T-cell (primary cell): ENCODE measurements around the gene TBC1D14. TPM values are rescaled to one million over a fixed set of nuclear protein-coding genes. Genes with fewer than 3 reads are reported as not detected.

Experiments used
- ATAC-seq, 4 experiments: fragments of 200-7000 bp in 3 of 4; fragments of 150-1000 bp in 1 of 4; cut with Tn5 transposase; replicated peaks in 1 of 4; 1 replicate in 3 of 4; 2 replicates in 1 of 4; pipeline ENCODE4 v1.10.0; 2021; ENCODE audit warnings: moderate library complexity in 3 of 4, mild to moderate bottlenecking in 2 of 4, moderate number of reproducible peaks in 1 of 4
- CTCF ChIA-PET, 2 donors: fragments of 300-600 bp; sonication (Branson Sonifier 250); formaldehyde crosslinking; loops; one replicate each; lab custom pipeline; 2022; ENCODE audit warnings: antibody characterized with exemption in 2 of 2; lab: Charles Lee
- POLR2A ChIA-PET, 2 donors: fragments of 300-600 bp; sonication (Branson Sonifier 250); formaldehyde crosslinking; loops; one replicate each; lab custom pipeline; 2022; ENCODE audit warnings: antibody characterized with exemption in 2 of 2; lab: Charles Lee
- DNase-seq, 35 experiments: peaks; one replicate each; pipeline versions ENCODE4 v3.0.0 to v3.0.0-alpha.2; 2013 to 2023
- H3K27ac ChIP-seq: one replicate; pipeline ENCODE4 v1.5.1; 2013; ENCODE audit warnings: low read length
- H3K27me3 ChIP-seq, 2 experiments: replicated peaks in 1 of 2; 1 replicate in 1 of 2; 2 replicates in 1 of 2; pipeline versions ENCODE4 v1.6.1 to v1.7.0; 2013; ENCODE audit warnings: low read length in 1 of 2, mixed read lengths in 1 of 2; ENCODE audit not compliant: control insufficient read depth in 2 of 2, insufficient read depth in 2 of 2; ENCODE audit errors: extremely low read depth in 1 of 2
- H3K36me3 ChIP-seq, 2 donors: 1 replicate in 1 of 2; 2 replicates in 1 of 2; pipeline versions ENCODE4 v1.6.1 to v1.7.0; 2013; ENCODE audit warnings: low read length in 1 of 2; ENCODE audit not compliant: control insufficient read depth in 2 of 2, insufficient read depth in 1 of 2; ENCODE audit errors: extremely low read depth in 1 of 2
- H3K4me1 ChIP-seq, 2 experiments: 1 replicate in 1 of 2; 2 replicates in 1 of 2; pipeline versions ENCODE4 v1.6.1 to v1.7.0; 2013; ENCODE audit warnings: low read length in 2 of 2, mixed read lengths in 1 of 2; ENCODE audit not compliant: insufficient read depth in 2 of 2, control insufficient read depth in 1 of 2; ENCODE audit errors: extremely low read depth in 1 of 2
- H3K4me3 ChIP-seq, 2 donors: 1 replicate in 1 of 2; 2 replicates in 1 of 2; pipeline versions ENCODE4 v1.5.1 to v1.7.0; 2013; ENCODE audit warnings: mild to moderate bottlenecking in 2 of 2, low read length in 1 of 2, moderate library complexity in 1 of 2; ENCODE audit not compliant: control insufficient read depth in 1 of 2; ENCODE audit errors: extremely low read depth in 1 of 2
- H3K9me3 ChIP-seq: 2 replicates; pipeline ENCODE4 v1.7.0; 2013
- H3K27ac Mint-ChIP-seq, 2 donors: one replicate each; pipeline ENCODE4 v1.8.0; 2020 to 2021; ENCODE audit warnings: mild to moderate bottlenecking in 2 of 2, mixed read lengths in 2 of 2
- H3K27me3 Mint-ChIP-seq, 2 donors: one replicate each; pipeline ENCODE4 v1.8.0; 2021 to 2022; ENCODE audit warnings: mixed read lengths in 2 of 2
- H3K36me3 Mint-ChIP-seq: one replicate; pipeline ENCODE4 v1.8.0; 2021; ENCODE audit warnings: mixed read lengths
- H3K4me1 Mint-ChIP-seq, 3 donors: one replicate each; pipeline ENCODE4 v1.8.0; 2020 to 2022; ENCODE audit warnings: mixed read lengths in 3 of 3, mild to moderate bottlenecking in 1 of 3
- H3K4me3 Mint-ChIP-seq, 3 donors: one replicate each; pipeline ENCODE4 v1.8.0; 2020 to 2022; ENCODE audit warnings: mild to moderate bottlenecking in 3 of 3, mixed read lengths in 3 of 3, moderate library complexity in 3 of 3
- H3K9me3 Mint-ChIP-seq, 3 donors: one replicate each; pipeline ENCODE4 v1.8.0; 2020 to 2022; ENCODE audit warnings: mixed read lengths in 3 of 3
- WGBS: methylation state at CpG from one replicate; pipeline ENCODE4 v1.1.5; 2013; ENCODE audit warnings: missing lambda C conversion rate; ENCODE audit not compliant: insufficient coverage; 5-methylcytosine and 5-hydroxymethylcytosine counted together
- total RNA-seq, 35 experiments: library from RNA in 6 of 35; stranded (reverse) in 6 of 35; fragments of 120-200 nt in 1 of 35; gene quantifications; one replicate each; pipeline versions ENCODE4 v1.2.1 to v1.2.4 and lab custom pipeline; 2013 to 2026

Gene TBC1D14
- total RNA-seq, 5 donors from 2014 or later (not counting 1 experiment from before 2014, with no cell fraction given), result 44.2 to 73.8 (median 62.3) TPM

DNA sequence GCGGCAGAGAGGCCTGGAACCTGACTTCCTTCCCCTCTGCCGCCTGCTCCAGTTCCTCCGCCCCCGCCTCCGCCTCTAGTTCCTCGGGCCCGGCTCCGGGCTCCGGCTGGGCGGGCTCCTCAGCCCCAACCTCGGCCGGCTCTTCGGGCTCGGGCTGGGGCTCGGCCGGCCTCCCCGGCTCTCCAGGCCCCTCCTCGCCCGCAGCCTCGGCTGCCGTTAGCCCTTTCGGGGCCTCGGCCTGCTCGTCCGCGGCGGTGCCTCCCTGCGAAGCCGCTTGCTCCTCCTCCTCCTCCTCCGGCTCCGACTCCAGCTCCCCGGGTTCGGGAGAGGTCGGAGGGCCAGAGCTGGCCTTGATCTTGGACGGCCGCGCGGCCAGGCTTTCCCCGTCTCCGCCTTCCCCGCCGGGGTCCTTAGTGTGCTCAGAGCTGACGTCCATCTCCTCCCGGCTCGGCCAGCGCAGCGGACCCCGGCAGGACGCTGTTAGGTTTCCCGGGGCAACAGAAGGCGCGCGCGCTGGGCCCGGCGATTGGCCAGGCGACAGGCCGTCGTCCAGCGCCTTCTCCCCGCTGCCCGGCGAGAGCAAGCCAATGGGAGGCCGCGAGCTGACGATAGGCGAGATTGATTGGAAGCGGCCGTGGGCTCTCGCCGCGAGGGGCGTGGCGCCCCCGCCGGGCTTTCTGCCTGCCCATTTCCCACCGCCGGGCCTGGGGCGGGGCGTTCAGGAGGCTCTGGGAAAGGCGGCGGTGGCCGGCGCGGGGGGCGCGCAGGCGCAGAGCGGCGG lies 133.1 kb downstream of the TBC1D14 start:
- Histone ChIP-seq H3K9me3 (no peaks in the 10 kb centered on the region), H3K4me3 (peak overlapping the region; percentile 70 to 81), H3K27ac (peak overlapping the region; percentile 24), H3K27me3 (no peaks in the 10 kb centered on the region), H3K36me3 (peaks cover 0 to 6% of the 10 kb centered on the region in 2 donors), H3K4me1 (peaks cover 16 to 52% of the 10 kb centered on the region in 2 experiments)
- Mint-ChIP-seq H3K27ac (peak overlapping the region; percentile 80 to 85), H3K4me3 (peak overlapping the region; percentile 88 to 92 (median 91)), H3K4me1 (peaks cover 47 to 53% (median 51%) of the 10 kb centered on the region in 3 donors), H3K9me3 (no peaks in the 10 kb centered on the region), H3K27me3 (no peaks in the 10 kb centered on the region), H3K36me3 (peaks cover 6% of the 10 kb centered on the region)
- peak; percentile 79 to 82 (median 81) for ATAC-seq
- WGBS, result under 1% methylated on average over 90 of the region's 90 CpGs
- DNase-seq, result peak; percentile 66 to 93 (median 78)
- CTCF ChIA-PET, result interaction anchor here (0.6 to 4.4 kb wide), 6 partner anchors 26 to 368 kb away, joined by 3 to 69 read pairs (median 5); partner anchors contain the start of gene GRPEL1 (in 1 of the 2)
- POLR2A ChIA-PET, result interaction anchor here (0.6 to 2.6 kb wide), 6 partner anchors 24 to 242 kb away, joined by 3 to 10 read pairs (median 4); partner anchors contain the start of gene GRPEL1 (in 1 of the 2)

DNA sequence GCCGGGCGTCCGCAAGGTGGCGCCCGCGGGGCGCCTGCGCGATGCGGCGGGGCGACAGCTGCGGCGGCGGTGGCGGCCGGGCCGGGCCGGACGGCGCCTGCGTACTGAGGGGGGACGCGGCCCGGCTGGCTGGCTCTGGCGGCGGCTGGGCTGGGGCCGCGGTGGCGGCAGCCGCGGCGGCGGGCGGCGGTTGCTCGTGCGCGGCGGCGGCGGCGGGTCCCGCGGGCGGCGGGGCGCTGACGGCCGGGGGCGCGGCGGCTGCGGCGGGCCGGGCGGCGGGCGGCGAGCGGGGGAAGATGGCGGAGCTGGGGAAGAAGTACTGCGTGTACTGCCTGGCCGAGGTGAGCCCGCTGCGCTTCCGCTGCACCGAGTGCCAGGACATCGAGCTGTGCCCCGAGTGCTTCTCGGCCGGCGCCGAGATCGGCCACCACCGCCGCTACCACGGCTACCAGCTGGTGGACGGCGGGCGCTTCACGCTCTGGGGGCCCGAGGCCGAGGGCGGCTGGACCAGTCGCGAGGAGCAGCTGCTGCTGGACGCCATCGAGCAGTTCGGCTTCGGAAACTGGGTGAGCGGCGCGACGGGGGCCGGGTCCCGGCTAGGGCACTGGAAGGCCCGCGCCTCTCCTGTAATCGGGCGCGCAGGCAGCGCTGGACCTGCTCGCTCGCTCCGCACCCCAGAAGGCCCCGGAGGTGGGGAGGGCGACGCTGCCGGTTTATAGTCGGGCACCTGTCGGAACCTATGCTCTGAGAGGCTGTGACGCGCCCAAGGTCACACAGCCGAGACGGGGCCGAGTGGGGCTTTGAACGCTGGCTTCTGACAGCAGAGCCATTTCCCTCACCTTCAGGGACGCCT lies 133.9 kb downstream of the TBC1D14 start, which contains the start of gene TADA2B:
TADA2B (plus strand) TSS at position 89 of the 853 bp plus-strand sequence; CDS start at position 297, 208 bp downstream.
- Mint-ChIP-seq H3K4me1 (peaks cover 48 to 52% (median 51%) of the 10 kb centered on the region in 3 donors), H3K27me3 (no peaks in the 10 kb centered on the region), H3K9me3 (no peaks in the 10 kb centered on the region), H3K4me3 (peak within 1 kb of the TSS; percentile 88 to 92 (median 91)), H3K27ac (peak within 1 kb of the TSS; percentile 80 to 85), H3K36me3 (peaks cover 6% of the 10 kb centered on the region)
- Histone ChIP-seq H3K27ac (peak within 1 kb of the TSS; percentile 52), H3K27me3 (no peaks in the 10 kb centered on the region), H3K4me1 (peaks cover 16 to 55% of the 10 kb centered on the region in 2 experiments), H3K9me3 (no peaks in the 10 kb centered on the region), H3K4me3 (peak within 1 kb of the TSS; percentile 77 to 81), H3K36me3 (peaks cover 0 to 8% of the 10 kb centered on the region in 2 donors)
- DNase-seq (peak in 34 of 35 experiments; percentile 25 to 67 (median 47)), ATAC-seq (peak; percentile 50 to 60 (median 56))
- ChIA-PET POLR2A (interaction anchor here (0.6 to 2.6 kb wide), 4 partner anchors 23 to 242 kb away, joined by 3 to 10 read pairs (median 5); partner anchors contain the start of gene GRPEL1 (in 1 of the 2)), CTCF (interaction anchor here in 1 of 2 donors (0.8 to 4.4 kb wide), 5 partner anchors 25 to 369 kb away, joined by 3 to 69 read pairs (median 5); partner anchors contain the start of gene GRPEL1)
- WGBS, result under 1% methylated on average over 119 of the region's 119 CpGs

DNA sequence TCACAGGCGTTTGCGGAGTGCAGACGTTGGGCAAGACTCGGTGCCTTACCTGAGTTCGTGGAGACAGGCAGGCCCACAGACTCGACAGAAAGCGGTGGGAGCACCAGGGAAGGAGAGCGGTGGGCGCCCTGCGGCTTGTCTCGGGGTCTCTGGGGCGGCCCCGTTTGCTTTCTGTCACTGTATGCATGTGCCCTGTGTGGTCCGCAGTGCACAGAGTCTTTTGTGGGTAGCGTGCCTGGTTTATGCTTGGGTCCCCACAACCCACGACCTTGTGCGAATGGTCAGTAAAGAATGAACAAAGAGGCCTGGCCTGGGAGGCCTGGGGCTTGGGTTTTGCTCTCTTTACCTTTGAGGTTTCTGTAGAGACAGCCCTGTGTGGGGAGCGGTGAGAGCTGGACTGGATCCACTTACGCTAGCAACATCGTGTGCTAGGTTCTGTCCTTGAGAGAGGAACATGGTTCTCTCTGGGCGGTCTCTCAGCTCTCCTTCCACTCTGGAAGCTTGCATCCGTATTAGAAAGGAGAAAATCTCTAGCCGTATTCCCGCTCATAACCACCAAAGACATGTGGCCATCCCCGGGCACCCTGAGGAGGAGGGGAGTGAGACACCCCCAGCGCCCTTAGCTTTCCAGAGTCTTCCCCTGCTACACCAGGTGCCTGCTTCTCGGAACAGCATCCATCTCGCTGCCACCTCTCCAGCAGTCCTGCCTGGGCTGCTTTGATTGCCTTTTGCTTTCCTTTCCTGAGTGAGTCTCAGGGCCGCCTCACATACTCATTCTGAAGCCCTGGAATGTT lies 134.7 kb downstream of the TBC1D14 start:
- H3K9me3 ChIP-seq, result no peaks in the 10 kb centered on the region
- H3K4me1 ChIP-seq, result peaks cover 16 to 58% of the 10 kb centered on the region in 2 experiments
- H3K27me3 ChIP-seq, result no peaks in the 10 kb centered on the region
- ATAC-seq (no peak), DNase-seq (no peak)
- Mint-ChIP-seq H3K4me1 (peaks cover 56 to 59% (median 59%) of the 10 kb centered on the region in 3 donors), H3K4me3 (peak overlapping the region; percentile 85 to 91 (median 91)), H3K27me3 (no peaks in the 10 kb centered on the region), H3K36me3 (peaks cover 10% of the 10 kb centered on the region), H3K9me3 (no peaks in the 10 kb centered on the region), H3K27ac (peak overlapping the region; percentile 76)
- peaks cover 0 to 14% of the 10 kb centered on the region in 2 donors for H3K36me3 ChIP-seq
- WGBS, result 24% methylated on average over 21 of the region's 29 CpGs
- ChIA-PET POLR2A (interaction anchor here (1.6 to 2.6 kb wide), 2 partner anchors 23 kb away, joined by 6 to 10 read pairs; partner anchors contain the start of gene GRPEL1 (in 1 of the 2)), CTCF (interaction anchor here (0.7 to 4.4 kb wide), 5 partner anchors 24 to 345 kb away, joined by 3 to 69 read pairs (median 6); partner anchors contain the start of gene GRPEL1 (in 2 of the 2))
- peak overlapping the region; percentile 52 for H3K27ac ChIP-seq
- peak overlapping the region; percentile 72 to 77 for H3K4me3 ChIP-seq

DNA sequence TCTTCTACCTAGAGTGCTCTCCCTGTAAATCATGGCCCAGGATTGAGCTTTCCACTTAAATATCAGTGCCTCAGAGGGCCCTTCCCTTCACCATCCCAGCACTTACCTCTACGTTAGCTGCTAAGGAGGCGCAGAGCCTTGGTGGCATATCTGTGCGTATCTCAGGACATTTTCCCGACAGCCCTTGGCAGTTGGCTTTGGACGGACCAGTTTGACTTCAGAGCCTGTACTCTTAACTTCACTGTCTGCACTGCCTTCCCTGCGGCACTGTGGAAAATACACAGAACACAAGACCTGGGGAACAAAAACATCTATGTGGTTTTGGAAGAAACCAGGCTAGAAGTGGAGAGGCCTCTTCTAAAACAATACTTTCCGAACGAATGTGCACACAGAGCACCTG lies 135.9 kb downstream of the TBC1D14 start:
- peak overlapping the region in 1 of 2 donors; percentile 65 for H3K27ac Mint-ChIP-seq
- 88% methylated on average over 7 of the region's 8 CpGs for WGBS
- no peak for DNase-seq
- H3K27me3 Mint-ChIP-seq, result no peaks in the 10 kb centered on the region
- Histone ChIP-seq H3K36me3 (peaks cover 0 to 21% of the 10 kb centered on the region in 2 donors), H3K4me1 (peaks cover 16 to 69% of the 10 kb centered on the region in 2 experiments), H3K27me3 (no peaks in the 10 kb centered on the region), H3K9me3 (no peaks in the 10 kb centered on the region), H3K27ac (no peak overlapping the region), H3K4me3 (no peak overlapping the region)
- no peaks in the 10 kb centered on the region for H3K9me3 Mint-ChIP-seq
- H3K4me1 Mint-ChIP-seq, result peaks cover 64 to 68% (median 64%) of the 10 kb centered on the region in 3 donors
- ChIA-PET CTCF (interaction anchor here (1.2 to 1.4 kb wide), 2 partner anchors 23 to 24 kb away, joined by 5 to 6 read pairs; partner anchors contain the start of gene GRPEL1 (in 1 of the 2)), POLR2A (interaction anchor here in 1 of 2 donors (0.5 kb wide), 1 partner anchor 10 kb away, joined by 4 read pairs; no protein-coding TSS in a partner anchor)
- peaks cover 10% of the 10 kb centered on the region for H3K36me3 Mint-ChIP-seq
- ATAC-seq, result no peak
- H3K4me3 Mint-ChIP-seq, result peak overlapping the region; percentile 85 to 91 (median 91)
